WTC11 (cell line): ENCODE results near the gene PARP3. TPM values are rescaled to one million over a fixed set of nuclear protein-coding genes. Genes with fewer than 3 reads are reported as not detected.
A peak's percentile ranks its signal among the peaks of the same experiment; 100 is the strongest.

Source experiments
- ATF1 ChIP-seq: sonication (generic); formaldehyde crosslinking; IDR thresholded peaks from 2 replicates; pipeline ENCODE4 v1.8.1; 2023; ENCODE audit warnings: mild to moderate bottlenecking, moderate library complexity, missing genetic modification reagents
- ATF6 ChIP-seq: sonication (generic); formaldehyde crosslinking; IDR thresholded peaks from 2 replicates; pipeline ENCODE4 v1.8.1; 2023; ENCODE audit warnings: mild to moderate bottlenecking, missing genetic modification reagents
- CDX4 ChIP-seq: fragments of 250-450 bp; sonication (Bioruptor Pico); IDR thresholded peaks from 2 replicates; pipeline ENCODE4 v1.9.0; 2021; ENCODE audit warnings: moderate library complexity, mild to moderate bottlenecking, inconsistent platforms, borderline replicate concordance
- CREB1 ChIP-seq: sonication (generic); formaldehyde crosslinking; IDR thresholded peaks from 2 replicates; pipeline ENCODE4 v1.8.0; 2023; ENCODE audit warnings: mild to moderate bottlenecking, missing genetic modification reagents
- E2F1 ChIP-seq: sonication (generic); formaldehyde crosslinking; IDR thresholded peaks from 2 replicates; pipeline ENCODE4 v1.8.0; 2022; ENCODE audit warnings: mild to moderate bottlenecking, missing genetic modification reagents
- E2F4 ChIP-seq: sonication (generic); formaldehyde crosslinking; IDR thresholded peaks from 2 replicates; pipeline ENCODE4 v1.8.1; 2022; ENCODE audit warnings: low read depth, mild to moderate bottlenecking, moderate library complexity, missing genetic modification reagents, borderline replicate concordance
- GRHL2 ChIP-seq: fragments of 250-450 bp; sonication (Bioruptor Pico); IDR thresholded peaks from 2 replicates; pipeline ENCODE4 v1.8.0; 2022; ENCODE audit warnings: mild to moderate bottlenecking, moderate library complexity; ENCODE audit not compliant: insufficient replicate concordance, severe bottlenecking
- KAT7 ChIP-seq: sonication (generic); formaldehyde crosslinking; IDR thresholded peaks from 2 replicates; pipeline ENCODE4 v1.8.1; 2023; ENCODE audit warnings: missing genetic modification reagents, mild to moderate bottlenecking, borderline replicate concordance
- NFE2L1 ChIP-seq: sonication (generic); formaldehyde crosslinking; IDR thresholded peaks from 2 replicates; pipeline ENCODE4 v1.8.1; 2023; ENCODE audit warnings: missing genetic modification reagents
- NR1H2 ChIP-seq: sonication (generic); formaldehyde crosslinking; IDR thresholded peaks from 2 replicates; pipeline ENCODE4 v1.9.0; 2021; ENCODE audit warnings: mild to moderate bottlenecking, moderate library complexity, missing genetic modification reagents
- NR3C1 ChIP-seq: sonication (generic); formaldehyde crosslinking; conservative IDR thresholded peaks from 2 replicates; pipeline ENCODE4 v1.8.1; 2023; ENCODE audit warnings: low read depth, mild to moderate bottlenecking, missing genetic modification reagents
- PRDM15 ChIP-seq: sonication (generic); formaldehyde crosslinking; IDR thresholded peaks from 2 replicates; pipeline ENCODE4 v1.8.0; 2022; ENCODE audit warnings: missing genetic modification reagents
- RORB ChIP-seq: fragments of 250-450 bp; sonication (Bioruptor Pico); IDR thresholded peaks from 2 replicates; pipeline ENCODE4 v1.9.0; 2021; ENCODE audit warnings: mild to moderate bottlenecking
- SMAD4 ChIP-seq: sonication (generic); formaldehyde crosslinking; IDR thresholded peaks from 2 replicates; pipeline ENCODE4 v1.8.0; 2022; ENCODE audit warnings: mild to moderate bottlenecking, missing genetic modification reagents
- USF2 ChIP-seq: sonication (generic); formaldehyde crosslinking; IDR thresholded peaks from 2 replicates; pipeline ENCODE4 v1.8.1; 2023; ENCODE audit warnings: mild to moderate bottlenecking, missing genetic modification reagents, moderate library complexity
- ZNF219 ChIP-seq: sonication (generic); formaldehyde crosslinking; IDR thresholded peaks from 2 replicates; pipeline ENCODE4 v1.8.0; 2023; ENCODE audit warnings: missing genetic modification reagents, mild to moderate bottlenecking, borderline replicate concordance
- ZNF317 ChIP-seq: sonication (generic); formaldehyde crosslinking; IDR thresholded peaks from 2 replicates; pipeline ENCODE4 v1.8.1; 2023; ENCODE audit warnings: low read depth, mild to moderate bottlenecking, moderate library complexity, missing genetic modification reagents, borderline replicate concordance
- ZNF396 ChIP-seq: fragments of 250-450 bp; sonication (Bioruptor Pico); IDR thresholded peaks from 2 replicates; pipeline ENCODE4 v1.8.0; 2021; ENCODE audit warnings: mild to moderate bottlenecking, moderate library complexity, borderline replicate concordance
- ZNF512 ChIP-seq: sonication (generic); formaldehyde crosslinking; IDR thresholded peaks from 2 replicates; pipeline ENCODE4 v1.8.1; 2022; ENCODE audit warnings: missing genetic modification reagents, borderline replicate concordance
- ZNF532 ChIP-seq: fragments of 250-450 bp; sonication (Bioruptor Pico); IDR thresholded peaks from 2 replicates; pipeline ENCODE4 v1.9.0; 2021; ENCODE audit warnings: mild to moderate bottlenecking, borderline replicate concordance
- total RNA-seq: library from RNA; stranded (reverse); gene quantifications from 3 replicates; pipeline ENCODE4 v1.2.3, GENCODE V29; 2021

The PARP3 gene
- total RNA-seq, 1 experiment from 2014 or later, result 2.9 TPM

GRCh38 chr3:51982838-51983577 lies 40.8 kb downstream of the PARP3 start, which contains the start of gene ACY1 (continued):
- TF ChIP-seq NFE2L1 (CRISPR knock-in tag) (peak; percentile 32; the same call in 1 of the 2 replicates), RORB (CRISPR knock-in tag) (no peak), CREB1 (CRISPR knock-in tag) (no peak), ZNF317 (CRISPR knock-in tag) (no peak), NR3C1 (no peak), GRHL2 (CRISPR knock-in tag) (no peak), E2F4 (CRISPR knock-in tag) (no peak), ZNF512 (no peak), ZNF532 (CRISPR knock-in tag) (no peak), CDX4 (CRISPR knock-in tag) (no peak), ZNF396 (CRISPR knock-in tag) (no peak), ZNF219 (CRISPR knock-in tag) (no peak), USF2 (peak; percentile 93), SMAD4 (CRISPR knock-in tag) (no peak), ATF1 (CRISPR knock-in tag) (no peak), E2F1 (CRISPR knock-in tag) (0 out of 2 replicates have a peak, but pooled peaks have one; percentile 67), PRDM15 (CRISPR knock-in tag) (no peak), ATF6 (CRISPR knock-in tag) (no peak), KAT7 (CRISPR knock-in tag) (0 out of 2 replicates have a peak, but pooled peaks have one; percentile 47), NR1H2 (CRISPR knock-in tag) (no peak)
